Gastroesophageal sphincter (tissue), 3 donors: Measurements from ENCODE around the gene GJB3.

Experiments
- EP300 ChIP-seq: sonication (generic); formaldehyde crosslinking; IDR thresholded peaks from one replicate; pipeline ENCODE4 v1.6.1; 2017; ENCODE audit warnings: antibody characterized with exemption, mild to moderate bottlenecking
- POLR2AphosphoS5 ChIP-seq: sonication (generic); formaldehyde crosslinking; IDR thresholded peaks from one replicate; pipeline ENCODE4 v1.6.1; 2017; ENCODE audit warnings: antibody characterized with exemption
- TF ChIP-seq, protein P1 (sequence below), 4 experiments: fragments of 200-600 bp in 2 of 4; fragments of 450-650 bp in 2 of 4; sonication (generic) in 1 of 4; IDR thresholded peaks; one replicate each; pipeline ENCODE4 v1.5.1; 2017 to 2019; ENCODE audit warnings: antibody characterized with exemption in 4 of 4, mild to moderate bottlenecking in 2 of 4, moderate library complexity in 2 of 4

DNA sequence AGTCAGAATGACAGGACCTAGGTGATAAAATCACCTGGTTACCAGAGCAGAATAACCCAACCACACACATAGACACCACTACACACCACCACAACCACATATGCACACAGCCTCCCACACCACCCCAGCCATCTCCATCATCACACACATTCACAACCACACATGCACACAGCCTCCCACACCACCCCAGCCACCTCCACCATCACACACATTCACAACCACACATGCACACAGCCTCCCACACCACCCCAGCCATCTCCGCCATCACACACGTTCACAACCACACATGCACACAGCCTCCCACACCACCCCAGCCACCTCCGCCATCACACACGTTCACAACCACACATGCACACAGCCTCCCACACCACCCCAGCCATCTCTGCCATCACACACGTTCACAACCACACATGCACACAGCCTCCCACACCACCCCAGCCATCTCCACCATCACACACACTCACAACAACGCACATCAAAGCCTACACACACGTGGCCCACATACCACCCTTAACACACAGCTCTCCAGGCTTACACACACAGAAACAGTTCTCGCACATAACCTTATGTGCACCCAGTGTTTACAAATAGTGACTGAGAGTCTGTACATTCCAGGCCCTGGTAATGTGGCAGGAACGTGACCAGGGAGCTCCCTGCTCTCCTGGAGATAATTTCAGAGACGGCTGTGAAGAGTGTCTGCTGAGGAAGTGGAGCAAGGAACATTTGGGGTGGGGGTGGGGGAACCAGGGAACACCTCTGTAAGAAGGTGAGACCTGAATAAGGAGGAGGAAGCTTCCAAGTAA, 3.3 kb upstream of the GJB3 start:
- TF ChIP-seq, protein P1, sequence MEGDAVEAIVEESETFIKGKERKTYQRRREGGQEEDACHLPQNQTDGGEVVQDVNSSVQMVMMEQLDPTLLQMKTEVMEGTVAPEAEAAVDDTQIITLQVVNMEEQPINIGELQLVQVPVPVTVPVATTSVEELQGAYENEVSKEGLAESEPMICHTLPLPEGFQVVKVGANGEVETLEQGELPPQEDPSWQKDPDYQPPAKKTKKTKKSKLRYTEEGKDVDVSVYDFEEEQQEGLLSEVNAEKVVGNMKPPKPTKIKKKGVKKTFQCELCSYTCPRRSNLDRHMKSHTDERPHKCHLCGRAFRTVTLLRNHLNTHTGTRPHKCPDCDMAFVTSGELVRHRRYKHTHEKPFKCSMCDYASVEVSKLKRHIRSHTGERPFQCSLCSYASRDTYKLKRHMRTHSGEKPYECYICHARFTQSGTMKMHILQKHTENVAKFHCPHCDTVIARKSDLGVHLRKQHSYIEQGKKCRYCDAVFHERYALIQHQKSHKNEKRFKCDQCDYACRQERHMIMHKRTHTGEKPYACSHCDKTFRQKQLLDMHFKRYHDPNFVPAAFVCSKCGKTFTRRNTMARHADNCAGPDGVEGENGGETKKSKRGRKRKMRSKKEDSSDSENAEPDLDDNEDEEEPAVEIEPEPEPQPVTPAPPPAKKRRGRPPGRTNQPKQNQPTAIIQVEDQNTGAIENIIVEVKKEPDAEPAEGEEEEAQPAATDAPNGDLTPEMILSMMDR (IDR thresholded peaks at IDR 0.05), result no peak
- no peak for TF ChIP-seq POLR2AphosphoS5
- no peak for TF ChIP-seq EP300
